Pons (tissue), 1 donor: ENCODE results near the gene DIS3L2.

Experiments
- DNase-seq: peaks from one replicate; pipeline ENCODE4 v3.0.0-alpha.2; 2016; ENCODE audit warnings: low spot score

Gene DIS3L2

GRCh38 chr2:231961349-231962166, at the start of gene DIS3L2:
Gene DIS3L2, plus strand, starts transcription at chr2:231961713. Its CDS starts 53,215 bp downstream, at chr2:232014928.
- DNase-seq, result peak; percentile 79

- DNase-seq, result no peak
Observed at GRCh38 chr2:231914077-231914690, 47.3 kb upstream of the DIS3L2 start.

GRCh38 chr2:231917280-231918066, 44.0 kb upstream of the DIS3L2 start:
- DNase-seq, result peak; percentile 73

- DNase-seq, result no peak
Observed at GRCh38 chr2:231918501-231919330, 42.8 kb upstream of the DIS3L2 start.

- DNase-seq, result no peak
Observed at GRCh38 chr2:231919341-231920035, 42.0 kb upstream of the DIS3L2 start.

GRCh38 chr2:231920366-231920765, 41.1 kb upstream of the DIS3L2 start:
- no peak for DNase-seq

- DNase-seq, result no peak
Observed at GRCh38 chr2:231920795-231921194, 40.7 kb upstream of the DIS3L2 start.

- no peak for DNase-seq
Observed at GRCh38 chr2:231922311-231923009, 39.1 kb upstream of the DIS3L2 start.

- DNase-seq, result no peak
Observed at GRCh38 chr2:231923010-231923344, 38.5 kb upstream of the DIS3L2 start.

- DNase-seq, result no peak
Observed at GRCh38 chr2:231923951-231924888, 37.3 kb upstream of the DIS3L2 start.

GRCh38 chr2:231924889-231925275, 36.6 kb upstream of the DIS3L2 start:
- no peak for DNase-seq

- peak; percentile 82 for DNase-seq
Observed at GRCh38 chr2:231925303-231926179, 36.0 kb upstream of the DIS3L2 start.

GRCh38 chr2:231926180-231926741, 35.3 kb upstream of the DIS3L2 start, which contains the start of gene NPPC:
Gene NPPC, minus strand, starts transcription at chr2:231926396. Its CDS starts 147 bp downstream, at chr2:231926249.
- peak; percentile 52 for DNase-seq

- peak; percentile 15 for DNase-seq
Observed at GRCh38 chr2:231926761-231927565, 34.5 kb upstream of the DIS3L2 start.

- DNase-seq, result no peak
Observed at GRCh38 chr2:231927566-231927890, 34.0 kb upstream of the DIS3L2 start.

GRCh38 chr2:231928481-231928880, 33.0 kb upstream of the DIS3L2 start:
- no peak for DNase-seq
